ENCODE results near the gene ASB16. TPM values are rescaled to one million over a fixed set of nuclear protein-coding genes. Genes with fewer than 3 reads are reported as not detected.

ASB16 gene
- polyA plus RNA-seq, 1 of the 3 experiments (the other 2 are of a cell fraction): not detected

DNA sequence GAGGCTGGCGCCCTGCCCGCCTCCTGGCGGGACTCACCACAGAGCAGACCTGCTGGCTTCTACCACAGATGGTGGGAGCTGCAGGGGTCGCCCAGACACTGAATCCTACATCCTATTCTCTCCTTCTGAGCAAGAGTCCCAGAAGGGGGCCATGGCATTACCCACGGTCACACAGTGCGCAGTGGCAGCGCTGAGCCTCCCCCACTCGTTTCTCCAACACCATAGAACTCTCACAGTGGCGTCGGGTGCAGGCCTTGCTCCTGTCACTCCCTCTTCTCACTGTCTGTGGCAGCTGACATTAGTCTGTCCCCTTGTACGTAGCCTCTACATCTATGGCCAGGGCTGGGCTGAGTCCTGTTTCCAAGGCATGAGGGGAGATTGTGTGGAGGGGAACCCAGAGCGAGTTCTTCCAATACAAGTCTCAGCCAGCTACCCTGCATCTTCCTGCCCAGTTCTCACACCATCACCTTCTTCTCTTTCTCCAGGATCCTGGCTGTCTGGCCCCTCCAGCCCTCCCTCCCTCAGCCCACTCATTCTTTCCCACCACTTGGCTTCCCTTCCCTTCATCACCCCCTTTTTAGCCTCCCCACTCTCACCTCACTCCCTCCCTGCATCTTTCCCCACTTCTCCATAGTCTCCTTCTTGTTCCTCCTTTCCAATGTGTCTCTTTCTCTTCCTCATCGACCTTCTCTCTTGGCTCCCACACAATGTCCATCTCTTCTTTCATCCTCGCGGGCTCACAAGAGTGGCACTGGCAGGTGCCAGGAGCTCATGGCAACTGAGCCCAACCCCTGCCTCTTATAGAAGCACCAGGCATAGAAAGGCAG, 43.1 kb downstream of the ASB16 start:
- H3K79me2 ChIP-seq (ENCODE audit: insufficient read depth): peaks cover 36% of the 10 kb centered on the region
- H2AFZ ChIP-seq (ENCODE audit: low read depth): no peak overlapping the region
- no peaks in the 10 kb centered on the region for H3K9me3 ChIP-seq
- no peak overlapping the region for H3K9ac ChIP-seq
- no peak for DNase-seq
- peaks cover 47 to 74% of the 10 kb centered on the region in 2 experiments for H3K36me3 ChIP-seq (replicated peaks in 1 of 2; ENCODE audit: control insufficient read depth in 1 of 2, insufficient read depth in 2 of 2, low read length in 1 of 2)
- no peaks in the 10 kb centered on the region for H3K9me2 ChIP-seq
- H3K27ac ChIP-seq (ENCODE audit: low read depth in 2 of 2, low read length in 1 of 2): no peak overlapping the region
- peaks cover 12% of the 10 kb centered on the region in 2 experiments; a peak in 3 of 4 replicates for H3K4me1 ChIP-seq (ENCODE audit: control insufficient read depth in 1 of 2, insufficient read depth in 2 of 2, low read depth in 1 of 2, low read length in 1 of 2)
- ChIA-PET POLR2A (interaction anchor here (0.9 to 1.0 kb wide), 2 partner anchors 15 to 132 kb away, joined by 3 read pairs; no protein-coding TSS in a partner anchor), CTCF (interaction anchor here (0.5 to 6.7 kb wide), 9 partner anchors 8 to 149 kb away, joined by 3 to 57 read pairs (median 3); partner anchors contain the start of gene FAM171A2)
- H4K20me1 ChIP-seq (ENCODE audit: insufficient read depth): peaks cover 31% of the 10 kb centered on the region
- no peak for TF ChIP-seq NRF1 (IDR thresholded peaks at IDR 0.05; ENCODE audit: low read depth, low read length)
- TF ChIP-seq, protein P1, sequence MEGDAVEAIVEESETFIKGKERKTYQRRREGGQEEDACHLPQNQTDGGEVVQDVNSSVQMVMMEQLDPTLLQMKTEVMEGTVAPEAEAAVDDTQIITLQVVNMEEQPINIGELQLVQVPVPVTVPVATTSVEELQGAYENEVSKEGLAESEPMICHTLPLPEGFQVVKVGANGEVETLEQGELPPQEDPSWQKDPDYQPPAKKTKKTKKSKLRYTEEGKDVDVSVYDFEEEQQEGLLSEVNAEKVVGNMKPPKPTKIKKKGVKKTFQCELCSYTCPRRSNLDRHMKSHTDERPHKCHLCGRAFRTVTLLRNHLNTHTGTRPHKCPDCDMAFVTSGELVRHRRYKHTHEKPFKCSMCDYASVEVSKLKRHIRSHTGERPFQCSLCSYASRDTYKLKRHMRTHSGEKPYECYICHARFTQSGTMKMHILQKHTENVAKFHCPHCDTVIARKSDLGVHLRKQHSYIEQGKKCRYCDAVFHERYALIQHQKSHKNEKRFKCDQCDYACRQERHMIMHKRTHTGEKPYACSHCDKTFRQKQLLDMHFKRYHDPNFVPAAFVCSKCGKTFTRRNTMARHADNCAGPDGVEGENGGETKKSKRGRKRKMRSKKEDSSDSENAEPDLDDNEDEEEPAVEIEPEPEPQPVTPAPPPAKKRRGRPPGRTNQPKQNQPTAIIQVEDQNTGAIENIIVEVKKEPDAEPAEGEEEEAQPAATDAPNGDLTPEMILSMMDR (IDR thresholded peaks at IDR 0.05): no peak
- TF ChIP-seq FOXM1 (IDR thresholded peaks at IDR 0.05; ENCODE audit: low read depth): no peak
- TF ChIP-seq, protein P2, sequence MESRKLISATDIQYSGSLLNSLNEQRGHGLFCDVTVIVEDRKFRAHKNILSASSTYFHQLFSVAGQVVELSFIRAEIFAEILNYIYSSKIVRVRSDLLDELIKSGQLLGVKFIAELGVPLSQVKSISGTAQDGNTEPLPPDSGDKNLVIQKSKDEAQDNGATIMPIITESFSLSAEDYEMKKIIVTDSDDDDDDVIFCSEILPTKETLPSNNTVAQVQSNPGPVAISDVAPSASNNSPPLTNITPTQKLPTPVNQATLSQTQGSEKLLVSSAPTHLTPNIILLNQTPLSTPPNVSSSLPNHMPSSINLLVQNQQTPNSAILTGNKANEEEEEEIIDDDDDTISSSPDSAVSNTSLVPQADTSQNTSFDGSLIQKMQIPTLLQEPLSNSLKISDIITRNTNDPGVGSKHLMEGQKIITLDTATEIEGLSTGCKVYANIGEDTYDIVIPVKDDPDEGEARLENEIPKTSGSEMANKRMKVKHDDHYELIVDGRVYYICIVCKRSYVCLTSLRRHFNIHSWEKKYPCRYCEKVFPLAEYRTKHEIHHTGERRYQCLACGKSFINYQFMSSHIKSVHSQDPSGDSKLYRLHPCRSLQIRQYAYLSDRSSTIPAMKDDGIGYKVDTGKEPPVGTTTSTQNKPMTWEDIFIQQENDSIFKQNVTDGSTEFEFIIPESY (IDR thresholded peaks at IDR 0.05; ENCODE audit: borderline replicate concordance, low read depth): no peak
- no peak for TF ChIP-seq FOSL2 (IDR thresholded peaks at IDR 0.05; ENCODE audit: borderline replicate concordance, low read depth)
- TF ChIP-seq SIN3A (IDR thresholded peaks at IDR 0.05; ENCODE audit: borderline replicate concordance, low read depth, low read length): no peak
- TF ChIP-seq, protein P3, sequence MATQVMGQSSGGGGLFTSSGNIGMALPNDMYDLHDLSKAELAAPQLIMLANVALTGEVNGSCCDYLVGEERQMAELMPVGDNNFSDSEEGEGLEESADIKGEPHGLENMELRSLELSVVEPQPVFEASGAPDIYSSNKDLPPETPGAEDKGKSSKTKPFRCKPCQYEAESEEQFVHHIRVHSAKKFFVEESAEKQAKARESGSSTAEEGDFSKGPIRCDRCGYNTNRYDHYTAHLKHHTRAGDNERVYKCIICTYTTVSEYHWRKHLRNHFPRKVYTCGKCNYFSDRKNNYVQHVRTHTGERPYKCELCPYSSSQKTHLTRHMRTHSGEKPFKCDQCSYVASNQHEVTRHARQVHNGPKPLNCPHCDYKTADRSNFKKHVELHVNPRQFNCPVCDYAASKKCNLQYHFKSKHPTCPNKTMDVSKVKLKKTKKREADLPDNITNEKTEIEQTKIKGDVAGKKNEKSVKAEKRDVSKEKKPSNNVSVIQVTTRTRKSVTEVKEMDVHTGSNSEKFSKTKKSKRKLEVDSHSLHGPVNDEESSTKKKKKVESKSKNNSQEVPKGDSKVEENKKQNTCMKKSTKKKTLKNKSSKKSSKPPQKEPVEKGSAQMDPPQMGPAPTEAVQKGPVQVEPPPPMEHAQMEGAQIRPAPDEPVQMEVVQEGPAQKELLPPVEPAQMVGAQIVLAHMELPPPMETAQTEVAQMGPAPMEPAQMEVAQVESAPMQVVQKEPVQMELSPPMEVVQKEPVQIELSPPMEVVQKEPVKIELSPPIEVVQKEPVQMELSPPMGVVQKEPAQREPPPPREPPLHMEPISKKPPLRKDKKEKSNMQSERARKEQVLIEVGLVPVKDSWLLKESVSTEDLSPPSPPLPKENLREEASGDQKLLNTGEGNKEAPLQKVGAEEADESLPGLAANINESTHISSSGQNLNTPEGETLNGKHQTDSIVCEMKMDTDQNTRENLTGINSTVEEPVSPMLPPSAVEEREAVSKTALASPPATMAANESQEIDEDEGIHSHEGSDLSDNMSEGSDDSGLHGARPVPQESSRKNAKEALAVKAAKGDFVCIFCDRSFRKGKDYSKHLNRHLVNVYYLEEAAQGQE (IDR thresholded peaks at IDR 0.05; ENCODE audit: low read depth, low read length): no peak
- no peak for TF ChIP-seq TEAD4 (IDR thresholded peaks at IDR 0.05; ENCODE audit: borderline replicate concordance, insufficient read depth)
- H3F3A ChIP-seq (replicated peaks; ENCODE audit: insufficient read depth): peaks cover 6% of the 10 kb centered on the region
- H3K27me3 ChIP-seq (ENCODE audit: insufficient read depth): no peaks in the 10 kb centered on the region
- no peak overlapping the region for H3K4me3 ChIP-seq (ENCODE audit: low read depth in 2 of 2, low read length in 1 of 2)
- no peak overlapping the region for H3K4me2 ChIP-seq
- 94% methylated on average over 15 of the region's 15 CpGs for WGBS (ENCODE audit: low lambda C conversion rate)

Data from SK-N-SH (cell line).